HCT116 (cell line): ENCODE results near the gene IGFBP2. TPM values are rescaled to one million over a fixed set of nuclear protein-coding genes. Genes with fewer than 3 reads are reported as not detected.
A peak's percentile ranks its signal among the peaks of the same experiment; 100 is the strongest.

Source experiments
- ATAC-seq: fragments of 200-7000 bp; cut with Tn5 transposase; 2 replicates; pipeline ENCODE4 v1.9.1; 2020; ENCODE audit warnings: mild to moderate bottlenecking, moderate library complexity
- BruUV-seq: library from RNA; stranded (reverse); fragments of 400-500 nt; replicated peaks from 2 replicates; lab custom pipeline; 2021; lab: Mats Ljungman, UMichigan
- CTCF ChIA-PET: fragments of 300-600 bp; sonication (Branson Sonifier 250); formaldehyde crosslinking; loops from one replicate; lab custom pipeline; 2021; ENCODE audit warnings: antibody characterized with exemption; lab: Charles Lee
- POLR2A ChIA-PET: fragments of 300-600, 350-600 bp; sonication (Branson Sonifier 250); formaldehyde crosslinking; loops from one replicate; lab custom pipeline; 2021; ENCODE audit warnings: antibody characterized with exemption; lab: Charles Lee
- RAD21 ChIA-PET, 2 experiments: fragments of 300-600 bp; sonication (Branson Sonifier 250); formaldehyde crosslinking; loops; one replicate each; lab custom pipeline; 2023; ENCODE audit warnings: low total read pairs in 2 of 2; ENCODE audit not compliant: uncharacterized antibody in 2 of 2, unreplicated experiment in 2 of 2, low non-redundant PET in 1 of 2; lab: Charles Lee
- DNase-seq: peaks from one replicate; pipeline ENCODE4 v3.0.0-alpha.2; 2010; ENCODE audit warnings: low read depth, low spot score
- H2AFZ ChIP-seq: fragments of 200-600 bp; shearing (Covaris generic), sonication (generic); 2 replicates; pipeline ENCODE4 v1.6.1; 2017; ENCODE audit warnings: low read depth, mixed run types, mixed read lengths, antibody characterized with exemption, low read length; ENCODE audit not compliant: poor library complexity, severe bottlenecking
- H3K27ac ChIP-seq: 2 replicates; pipeline ENCODE4 v1.5.1; 2012; ENCODE audit warnings: low read depth, low read length
- H3K27me3 ChIP-seq: fragments of 200-600 bp; sonication (generic); 2 replicates; pipeline ENCODE4 v1.6.1; 2016; ENCODE audit warnings: mixed run types, low read length, mixed read lengths; ENCODE audit not compliant: insufficient read depth
- H3K36me3 ChIP-seq, 2 experiments: fragments of 200-500 bp in 1 of 2; fragments of 200-600 bp in 1 of 2; sonication (Bioruptor generic) in 1 of 2; sonication (generic) in 1 of 2; 2 replicates each; pipeline versions ENCODE4 v1.5.1 to v1.6.1; 2014 to 2016; ENCODE audit warnings: low read length in 2 of 2, inconsistent platforms in 1 of 2, mixed read lengths in 1 of 2, mixed run types in 1 of 2; ENCODE audit not compliant: insufficient read depth in 2 of 2, control insufficient read depth in 1 of 2
- H3K4me1 ChIP-seq, 2 experiments: fragments of 200-600 bp in 1 of 2; sonication (generic) in 1 of 2; 2 replicates each; pipeline versions ENCODE4 v1.5.1 to v1.6.1; 2012 to 2017; ENCODE audit warnings: low read length in 2 of 2, inconsistent platforms in 1 of 2, mild to moderate bottlenecking in 1 of 2, mixed read lengths in 1 of 2, mixed run types in 1 of 2, moderate library complexity in 1 of 2; ENCODE audit not compliant: insufficient read depth in 2 of 2, control insufficient read depth in 1 of 2
- H3K4me2 ChIP-seq: fragments of 200-600 bp; sonication (generic); 2 replicates; pipeline ENCODE4 v1.6.1; 2017; ENCODE audit warnings: mixed run types, low read length, mixed read lengths
- H3K4me3 ChIP-seq, 2 experiments: fragments of 200-600 bp in 1 of 2; sonication (generic) in 1 of 2; replicated peaks in 1 of 2; 2 replicates each; pipeline ENCODE4 v1.5.1; 2011 to 2016; ENCODE audit warnings: low read length in 2 of 2, control low read depth in 1 of 2, low read depth in 1 of 2, mild to moderate bottlenecking in 1 of 2, mixed read lengths in 1 of 2, mixed run types in 1 of 2
- H3K79me2 ChIP-seq: fragments of 200-600 bp; sonication (generic); 2 replicates; pipeline ENCODE4 v1.6.1; 2017; ENCODE audit warnings: mild to moderate bottlenecking, mixed run types, low read length, moderate library complexity, mixed read lengths; ENCODE audit not compliant: insufficient read depth
- H3K9ac ChIP-seq: fragments of 200-600 bp; sonication (generic); 2 replicates; pipeline ENCODE4 v1.6.1; 2016; ENCODE audit warnings: low read length, mixed read lengths
- H3K9me2 ChIP-seq: fragments of 200-600 bp; sonication (generic), shearing (Covaris generic); 2 replicates; pipeline ENCODE4 v1.6.1; 2017; ENCODE audit warnings: mixed run types, mild to moderate bottlenecking, moderate library complexity; ENCODE audit not compliant: insufficient read depth
- H3K9me3 ChIP-seq, 2 experiments: fragments of 200-500 bp in 1 of 2; fragments of 200-600 bp in 1 of 2; sonication (Bioruptor generic) in 1 of 2; sonication (generic) in 1 of 2; 2 replicates each; pipeline ENCODE4 v1.6.1; 2014 to 2017; ENCODE audit warnings: low read length in 2 of 2, mixed read lengths in 2 of 2, inconsistent platforms in 1 of 2, low read depth in 1 of 2, mild to moderate bottlenecking in 1 of 2, mixed run types in 1 of 2, moderate library complexity in 1 of 2; ENCODE audit not compliant: control insufficient read depth in 1 of 2, insufficient read depth in 1 of 2
- H4K20me1 ChIP-seq: fragments of 200-600 bp; sonication (generic), shearing (Covaris generic); 2 replicates; pipeline ENCODE4 v1.6.1; 2017; ENCODE audit warnings: mixed run types, mild to moderate bottlenecking, moderate library complexity; ENCODE audit not compliant: insufficient read depth
- CBX3 ChIP-seq: IDR thresholded peaks from 2 replicates; pipeline ENCODE4 v1.6.1; 2012; ENCODE audit warnings: low read depth
- EZH2phosphoT487 ChIP-seq: fragments of 200-600 bp; IDR thresholded peaks from 2 replicates; pipeline ENCODE4 v1.6.1; 2018; ENCODE audit warnings: antibody characterized with exemption, borderline replicate concordance
- FOSL1 ChIP-seq: IDR thresholded peaks from 2 replicates; pipeline ENCODE4 v1.6.1; 2012; ENCODE audit warnings: low read depth
- POLR2A ChIP-seq: IDR thresholded peaks from 2 replicates; pipeline ENCODE4 v1.7.0; 2011; ENCODE audit warnings: borderline replicate concordance; ENCODE audit not compliant: insufficient read depth, insufficient read length; ENCODE audit errors: extremely low read depth
- POLR2AphosphoS5 ChIP-seq: IDR thresholded peaks from 2 replicates; pipeline ENCODE4 v1.6.1; 2011; ENCODE audit warnings: mild to moderate bottlenecking, low read depth, low read length, moderate library complexity
- RAD21 ChIP-seq: IDR thresholded peaks from 2 replicates; pipeline ENCODE4 v1.6.1; 2012; ENCODE audit warnings: low read depth, mild to moderate bottlenecking
- SIN3A ChIP-seq: IDR thresholded peaks from 2 replicates; pipeline ENCODE4 v1.6.1; 2012; ENCODE audit warnings: low read depth
- SP1 ChIP-seq: IDR thresholded peaks from 2 replicates; pipeline ENCODE4 v1.6.1; 2012; ENCODE audit warnings: low read depth
- SRF ChIP-seq: IDR thresholded peaks from 2 replicates; pipeline ENCODE4 v1.6.1; 2012; ENCODE audit warnings: low read depth
- TCF7L2 ChIP-seq: IDR thresholded peaks from 2 replicates; pipeline ENCODE4 v1.7.0; 2011; ENCODE audit warnings: borderline replicate concordance, inconsistent platforms; ENCODE audit not compliant: insufficient read depth, insufficient read length; ENCODE audit errors: extremely low read depth
- ZFX ChIP-seq: fragments of 450-650 bp; IDR thresholded peaks from 2 replicates; pipeline ENCODE4 v1.6.1; 2017
- ZNF274 ChIP-seq: fragments of 200-500 bp; sonication (Bioruptor generic); IDR thresholded peaks from 2 replicates; pipeline ENCODE4 v1.6.1; 2014; ENCODE audit warnings: mild to moderate bottlenecking, low read depth, low read length, inconsistent platforms
- intact Hi-C: fragments of 100-400 bp; cut with micrococcal nuclease; formaldehyde crosslinking; loops from 2 replicates; pipeline ENCODE4 v1.10.0; 2022
- total RNA-seq: library from RNA; stranded (reverse); gene quantifications from one replicate; pipeline ENCODE4 v1.2.1, GENCODE V29; 2021; ENCODE audit not compliant: unreplicated experiment
- TF ChIP-seq, protein P1 (sequence below): IDR thresholded peaks from 2 replicates; pipeline ENCODE4 v1.6.1; 2011; ENCODE audit warnings: mild to moderate bottlenecking, low read length, moderate library complexity; ENCODE audit not compliant: insufficient replicate concordance; ENCODE audit errors: extremely low read depth
- TF ChIP-seq, protein P2 (sequence below): IDR thresholded peaks from 2 replicates; pipeline ENCODE4 v1.6.1; 2012
- TF ChIP-seq, protein P3 (sequence below): IDR thresholded peaks from 2 replicates; pipeline ENCODE4 v1.6.1; 2012

Gene IGFBP2
- total RNA-seq, 1 experiment from 2014 or later, result 143 TPM

DNA sequence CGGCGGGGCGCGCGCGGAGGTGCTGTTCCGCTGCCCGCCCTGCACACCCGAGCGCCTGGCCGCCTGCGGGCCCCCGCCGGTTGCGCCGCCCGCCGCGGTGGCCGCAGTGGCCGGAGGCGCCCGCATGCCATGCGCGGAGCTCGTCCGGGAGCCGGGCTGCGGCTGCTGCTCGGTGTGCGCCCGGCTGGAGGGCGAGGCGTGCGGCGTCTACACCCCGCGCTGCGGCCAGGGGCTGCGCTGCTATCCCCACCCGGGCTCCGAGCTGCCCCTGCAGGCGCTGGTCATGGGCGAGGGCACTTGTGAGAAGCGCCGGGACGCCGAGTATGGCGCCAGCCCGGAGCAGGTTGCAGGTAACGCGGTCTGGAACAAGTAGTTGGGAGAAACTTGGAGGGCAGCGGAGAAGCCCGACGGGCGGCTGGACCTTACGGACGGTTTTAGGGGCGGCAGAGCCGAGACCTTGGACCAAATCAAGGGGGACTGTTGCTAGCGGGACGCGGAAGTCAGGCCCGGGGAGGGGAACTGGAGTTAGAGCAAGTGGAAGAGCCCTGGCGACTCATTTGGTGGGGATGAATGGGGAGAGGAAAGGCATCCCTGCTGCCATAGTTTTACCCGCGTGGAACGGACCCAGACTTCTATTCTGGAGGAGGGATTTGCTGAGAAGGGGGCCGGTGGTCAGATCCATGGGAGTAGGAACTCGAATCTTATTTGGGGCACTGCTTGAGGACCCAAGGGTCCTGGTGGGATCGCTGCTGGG, 573 bp downstream of the IGFBP2 start (continued):
- TF ChIP-seq, protein P1, sequence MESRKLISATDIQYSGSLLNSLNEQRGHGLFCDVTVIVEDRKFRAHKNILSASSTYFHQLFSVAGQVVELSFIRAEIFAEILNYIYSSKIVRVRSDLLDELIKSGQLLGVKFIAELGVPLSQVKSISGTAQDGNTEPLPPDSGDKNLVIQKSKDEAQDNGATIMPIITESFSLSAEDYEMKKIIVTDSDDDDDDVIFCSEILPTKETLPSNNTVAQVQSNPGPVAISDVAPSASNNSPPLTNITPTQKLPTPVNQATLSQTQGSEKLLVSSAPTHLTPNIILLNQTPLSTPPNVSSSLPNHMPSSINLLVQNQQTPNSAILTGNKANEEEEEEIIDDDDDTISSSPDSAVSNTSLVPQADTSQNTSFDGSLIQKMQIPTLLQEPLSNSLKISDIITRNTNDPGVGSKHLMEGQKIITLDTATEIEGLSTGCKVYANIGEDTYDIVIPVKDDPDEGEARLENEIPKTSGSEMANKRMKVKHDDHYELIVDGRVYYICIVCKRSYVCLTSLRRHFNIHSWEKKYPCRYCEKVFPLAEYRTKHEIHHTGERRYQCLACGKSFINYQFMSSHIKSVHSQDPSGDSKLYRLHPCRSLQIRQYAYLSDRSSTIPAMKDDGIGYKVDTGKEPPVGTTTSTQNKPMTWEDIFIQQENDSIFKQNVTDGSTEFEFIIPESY, result no peak
- TF ChIP-seq ZFX (no peak; the same call in 1 of the 2 replicates), POLR2AphosphoS5 (no peak)

DNA sequence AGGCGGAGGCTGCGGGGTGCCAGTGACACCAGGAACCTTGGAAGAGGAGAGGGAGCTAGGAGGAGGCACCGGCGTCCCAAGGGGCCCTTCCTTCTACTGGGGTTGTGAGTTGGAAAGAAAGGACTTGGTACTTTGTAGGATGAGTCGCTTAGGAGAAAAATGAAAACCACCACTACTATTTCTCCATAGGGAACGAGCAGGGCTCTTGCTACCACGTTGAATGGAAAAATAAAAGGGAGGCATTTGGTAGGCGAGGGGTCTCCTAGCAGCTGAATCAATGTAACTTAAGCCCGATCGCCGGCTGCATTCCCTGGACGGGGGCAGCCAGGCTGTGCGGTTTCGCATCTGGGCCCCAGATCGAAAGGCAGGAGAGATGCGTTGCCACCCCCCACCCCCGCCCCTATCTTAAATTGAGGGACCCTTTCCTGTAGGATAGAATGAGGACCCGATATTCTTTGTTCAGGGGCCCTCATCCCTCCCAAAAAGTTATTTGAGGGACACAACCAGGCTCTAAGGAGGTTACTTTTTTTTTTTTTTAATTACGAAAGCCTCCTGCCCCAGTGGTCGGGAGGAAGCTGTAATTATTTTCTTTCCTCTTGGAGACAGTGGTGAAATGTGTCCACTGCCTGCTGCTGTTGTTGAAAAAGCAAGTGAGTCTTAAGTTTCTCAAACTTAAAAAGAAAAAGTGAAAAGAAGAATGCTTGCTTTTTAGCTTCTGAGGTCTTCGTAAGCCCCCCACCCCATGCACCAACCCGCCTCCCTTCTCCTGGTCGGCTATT, 1.3 kb downstream of the IGFBP2 start:
- Histone ChIP-seq H3K36me3 (no peaks in the 10 kb centered on the region), H3K4me1 (peaks cover 35 to 50% of the 10 kb centered on the region in 2 experiments), H3K9ac (peak overlapping the region; percentile 76), H3K9me3 (no peaks in the 10 kb centered on the region), H3K27me3 (no peaks in the 10 kb centered on the region), H3K4me2 (peak overlapping the region; percentile 95), H3K4me3 (peak overlapping the region; percentile 78 to 81), H3K9me2 (no peaks in the 10 kb centered on the region), H2AFZ (no peak overlapping the region), H3K79me2 (peaks cover 29% of the 10 kb centered on the region), H3K27ac (peak overlapping the region; percentile 67; the same call in 1 of the 2 replicates), H4K20me1 (no peaks in the 10 kb centered on the region)
- CTCF ChIA-PET, result no interaction called here
- TSS peak; percentile 65 for BruUV-seq
- intact Hi-C loops, result no loop called here
- no peak for ATAC-seq
- no peak for TF ChIP-seq POLR2A
- TF ChIP-seq RAD21, result no peak
- no peak for TF ChIP-seq CBX3
- TF ChIP-seq SP1, result no peak
- TF ChIP-seq SRF, result no peak
- TF ChIP-seq ZNF274, result no peak
- no peak for TF ChIP-seq POLR2AphosphoS5
- no peak for TF ChIP-seq FOSL1
- no peak for TF ChIP-seq SIN3A
- TF ChIP-seq, protein P2, sequence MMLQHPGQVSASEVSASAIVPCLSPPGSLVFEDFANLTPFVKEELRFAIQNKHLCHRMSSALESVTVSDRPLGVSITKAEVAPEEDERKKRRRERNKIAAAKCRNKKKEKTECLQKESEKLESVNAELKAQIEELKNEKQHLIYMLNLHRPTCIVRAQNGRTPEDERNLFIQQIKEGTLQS, result no peak
- TF ChIP-seq TCF7L2, result no peak
- TF ChIP-seq, protein P3, sequence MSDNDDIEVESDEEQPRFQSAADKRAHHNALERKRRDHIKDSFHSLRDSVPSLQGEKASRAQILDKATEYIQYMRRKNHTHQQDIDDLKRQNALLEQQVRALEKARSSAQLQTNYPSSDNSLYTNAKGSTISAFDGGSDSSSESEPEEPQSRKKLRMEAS, result no peak
- TF ChIP-seq EZH2phosphoT487, result no peak
- RAD21 ChIA-PET, result no interaction called here
- DNase-seq, result no peak
- POLR2A ChIA-PET, result no interaction called here
